SK-N-SH (cell line): ENCODE results near the gene GPRIN3. TPM values are rescaled to one million over a fixed set of nuclear protein-coding genes. Genes with fewer than 3 reads are reported as not detected.

Source experiments
- CTCF ChIA-PET: fragments of 300-600, 350-600 bp; formaldehyde crosslinking; extraction: SDS; loops from one replicate; lab custom pipeline; 2021; lab: Yijun Ruan, JAX
- POLR2A ChIA-PET: fragments of 350-600 bp; sonication (Branson Sonifier 250); formaldehyde crosslinking; extraction: SDS; loops from one replicate; lab custom pipeline; 2020; ENCODE audit warnings: antibody characterized with exemption, inconsistent platforms; lab: Yijun Ruan, JAX
- DNase-seq: peaks from one replicate; pipeline ENCODE4 v3.0.0; 2012
- H2AFZ ChIP-seq: fragments of 200-600 bp; sonication (generic); 2 replicates; pipeline ENCODE4 v1.8.1; 2016; ENCODE audit warnings: antibody characterized with exemption, mild to moderate bottlenecking, low read depth
- H3F3A ChIP-seq: fragments of 200-600 bp; sonication (generic); replicated peaks from 2 replicates; pipeline ENCODE3; 2016; ENCODE audit warnings: antibody characterized with exemption, mild to moderate bottlenecking; ENCODE audit not compliant: insufficient read depth
- H3K27ac ChIP-seq, 2 experiments: fragments of 200-500 bp in 1 of 2; fragments of 200-600 bp in 1 of 2; sonication (Bioruptor generic) in 1 of 2; sonication (generic), shearing (Covaris generic) in 1 of 2; 2 replicates each; pipeline versions ENCODE4 v1.5.1 to v1.6.1; 2014 to 2016; ENCODE audit warnings: low read depth in 2 of 2, inconsistent platforms in 1 of 2, low read length in 1 of 2, mild to moderate bottlenecking in 1 of 2, mixed read lengths in 1 of 2
- H3K27me3 ChIP-seq: fragments of 200-600 bp; sonication (generic), shearing (Covaris generic); 2 replicates; pipeline ENCODE4 v1.6.1; 2016; ENCODE audit warnings: mixed run types; ENCODE audit not compliant: insufficient read depth
- H3K36me3 ChIP-seq, 2 experiments: fragments of 200-500 bp in 1 of 2; fragments of 200-600 bp in 1 of 2; sonication (Bioruptor generic) in 1 of 2; sonication (generic) in 1 of 2; replicated peaks in 1 of 2; 2 replicates each; pipeline versions ENCODE3 to v1.5.1; 2014 to 2016; ENCODE audit warnings: low read length in 1 of 2, mild to moderate bottlenecking in 1 of 2; ENCODE audit not compliant: insufficient read depth in 2 of 2, control insufficient read depth in 1 of 2
- H3K4me1 ChIP-seq, 2 experiments: fragments of 200-500 bp in 1 of 2; fragments of 200-600 bp in 1 of 2; sonication (Bioruptor generic) in 1 of 2; sonication (generic), shearing (Covaris generic) in 1 of 2; 2 replicates each; pipeline versions ENCODE4 v1.5.1 to v1.6.1; 2014 to 2016; ENCODE audit warnings: low read depth in 1 of 2, low read length in 1 of 2, mixed run types in 1 of 2; ENCODE audit not compliant: insufficient read depth in 2 of 2, control insufficient read depth in 1 of 2
- H3K4me2 ChIP-seq: fragments of 200-600 bp; sonication (generic), shearing (Covaris generic); 2 replicates; pipeline ENCODE4 v1.6.1; 2017; ENCODE audit warnings: mixed run types
- H3K4me3 ChIP-seq, 2 experiments: fragments of 200-500 bp in 1 of 2; fragments of 200-600 bp in 1 of 2; sonication (Bioruptor generic) in 1 of 2; sonication (generic), shearing (Covaris generic) in 1 of 2; 2 replicates each; pipeline versions ENCODE4 v1.5.1 to v1.8.1; 2014 to 2016; ENCODE audit warnings: low read depth in 2 of 2, inconsistent platforms in 1 of 2, low read length in 1 of 2, mild to moderate bottlenecking in 1 of 2, mixed read lengths in 1 of 2, moderate library complexity in 1 of 2
- H3K79me2 ChIP-seq: fragments of 200-600 bp; sonication (generic); 2 replicates; pipeline ENCODE4 v1.8.1; 2017; ENCODE audit warnings: mild to moderate bottlenecking; ENCODE audit not compliant: insufficient read depth
- H3K9ac ChIP-seq: fragments of 200-600 bp; sonication (generic); 2 replicates; pipeline ENCODE4 v1.6.1; 2017; ENCODE audit warnings: mixed run types
- H3K9me2 ChIP-seq: fragments of 200-600 bp; sonication (generic); 2 replicates; pipeline ENCODE4 v1.6.1; 2017; ENCODE audit warnings: mixed run types
- H3K9me3 ChIP-seq: fragments of 200-600 bp; sonication (generic); 2 replicates; pipeline ENCODE4 v1.6.1; 2017; ENCODE audit warnings: mixed run types, mild to moderate bottlenecking, moderate library complexity
- H4K20me1 ChIP-seq: fragments of 200-600 bp; sonication (generic); 2 replicates; pipeline ENCODE4 v1.6.1; 2017; ENCODE audit warnings: mild to moderate bottlenecking, mixed run types; ENCODE audit not compliant: insufficient read depth
- EP300 ChIP-seq, 2 experiments: IDR thresholded peaks; 2 replicates each; pipeline versions ENCODE4 v1.4.0 to v1.6.1; 2012; ENCODE audit warnings: borderline replicate concordance in 1 of 2, low read depth in 1 of 2, low read length in 1 of 2
- EZH2phosphoT487 ChIP-seq: fragments of 200-600 bp; sonication (generic); IDR thresholded peaks from 2 replicates; pipeline ENCODE4 v1.6.1; 2017; ENCODE audit warnings: low read depth, mixed run types, mild to moderate bottlenecking, antibody characterized with exemption, moderate library complexity, borderline replicate concordance
- FOXM1 ChIP-seq: IDR thresholded peaks from 2 replicates; pipeline ENCODE4 v1.4.0; 2012; ENCODE audit warnings: low read depth, mild to moderate bottlenecking
- IRF3 ChIP-seq: fragments of 150-350 bp; IDR thresholded peaks from 2 replicates; pipeline ENCODE4 v1.6.1; 2016; ENCODE audit warnings: mild to moderate bottlenecking, low read depth, low read length
- MAX ChIP-seq: IDR thresholded peaks from 2 replicates; pipeline ENCODE4 v1.4.0; 2012; ENCODE audit warnings: low read depth
- MXI1 ChIP-seq: IDR thresholded peaks from 2 replicates; pipeline ENCODE4 v1.6.1; 2012; ENCODE audit warnings: mild to moderate bottlenecking, low read depth, low read length, improper control_type of control experiment
- RAD21 ChIP-seq: IDR thresholded peaks from 2 replicates; pipeline ENCODE4 v1.6.1; 2012; ENCODE audit warnings: mild to moderate bottlenecking, low read length
- RCOR1 ChIP-seq: fragments of 150-350 bp; IDR thresholded peaks from 2 replicates; pipeline ENCODE4 v1.6.1; 2017; ENCODE audit warnings: antibody characterized with exemption, low read length
- RFX5 ChIP-seq: IDR thresholded peaks from 2 replicates; pipeline ENCODE4 v1.6.1; 2012; ENCODE audit warnings: mild to moderate bottlenecking, improper control_type of control experiment, low read length
- RXRA ChIP-seq: IDR thresholded peaks from 2 replicates; pipeline ENCODE4 v1.4.0; 2012; ENCODE audit warnings: low read depth, mild to moderate bottlenecking, borderline replicate concordance
- SMC3 ChIP-seq: IDR thresholded peaks from 2 replicates; pipeline ENCODE4 v1.6.1; 2012; ENCODE audit warnings: low read depth, low read length, improper control_type of control experiment
- USF1 ChIP-seq: IDR thresholded peaks from 2 replicates; pipeline ENCODE4 v1.4.0; 2012; ENCODE audit warnings: low read depth, borderline replicate concordance
- USF2 ChIP-seq: fragments of 150-350 bp; IDR thresholded peaks from 2 replicates; pipeline ENCODE4 v1.6.1; 2017; ENCODE audit warnings: antibody characterized with exemption, low read length, low read depth, borderline replicate concordance
- WGBS: methylation state at CpG from one replicate; pipeline ENCODE4 v1.1.6; 2017; ENCODE audit warnings: low lambda C conversion rate; 5-methylcytosine and 5-hydroxymethylcytosine counted together
- polyA plus RNA-seq, 3 experiments: library from polyadenylated mRNA; depleted of rRNA; stranded (reverse); fragments of >200 nt; gene quantifications; 2 replicates each; pipeline ENCODE4 v1.2.3, GENCODE V29; 2012

Gene GPRIN3
- polyA plus RNA-seq, 1 of the 3 experiments (the other 2 are of a cell fraction), result not detected

- ChIA-PET CTCF (interaction anchor here (0.8 to 1.2 kb wide), 2 partner anchors 11 to 15 kb away, joined by 3 to 4 read pairs; no protein-coding TSS in a partner anchor), POLR2A (no interaction called here)
- no peaks in the 10 kb centered on the region for H3K36me3 ChIP-seq
- H3K4me2 ChIP-seq, result no peak overlapping the region
- no peaks in the 10 kb centered on the region for H3K27me3 ChIP-seq
- H3F3A ChIP-seq, result no peaks in the 10 kb centered on the region
- no peaks in the 10 kb centered on the region for H3K4me1 ChIP-seq
- no peaks in the 10 kb centered on the region for H3K9me3 ChIP-seq
- DNase-seq, result no peak
- H3K9me2 ChIP-seq, result no peaks in the 10 kb centered on the region
- no peak for TF ChIP-seq SMC3
- no peak for TF ChIP-seq USF2
- no peak for TF ChIP-seq EZH2phosphoT487
- no peak for TF ChIP-seq RAD21
- no peak for TF ChIP-seq RXRA
- no peak for TF ChIP-seq EP300 (IDR thresholded peaks at IDR 0.05; ENCODE audit: borderline replicate concordance in 1 of 2, low read depth in 1 of 2, low read length in 1 of 2)
- TF ChIP-seq FOXM1, result no peak
- no peak for TF ChIP-seq MXI1
- no peak for TF ChIP-seq RCOR1
- no peak for TF ChIP-seq USF1
- no peak for TF ChIP-seq RFX5
- TF ChIP-seq, all 33 proteins: peak for 0
- Histone ChIP-seq H3K27ac (no peak overlapping the region), H3K4me3 (no peak overlapping the region), H3K9ac (no peak overlapping the region), H4K20me1 (no peaks in the 10 kb centered on the region), H3K79me2 (no peaks in the 10 kb centered on the region), H2AFZ (no peak overlapping the region)
Observed at GRCh38 chr4:89322671-89323070, 15.1 kb upstream of the GPRIN3 start.

- ChIA-PET CTCF (no interaction called here), POLR2A (no interaction called here)
- Histone ChIP-seq H4K20me1 (no peaks in the 10 kb centered on the region), H3K27me3 (no peaks in the 10 kb centered on the region), H2AFZ (no peak overlapping the region), H3K4me2 (no peak overlapping the region), H3K4me3 (no peak overlapping the region), H3K4me1 (no peaks in the 10 kb centered on the region), H3K79me2 (no peaks in the 10 kb centered on the region), H3K9me2 (no peaks in the 10 kb centered on the region), H3K36me3 (no peaks in the 10 kb centered on the region), H3F3A (no peaks in the 10 kb centered on the region), H3K9me3 (no peaks in the 10 kb centered on the region), H3K9ac (no peak overlapping the region), H3K27ac (no peak overlapping the region)
- 66% methylated on average over 2 of the region's 2 CpGs for WGBS
- no peak for DNase-seq
- TF ChIP-seq SMC3 (no peak), IRF3 (no peak), FOXM1 (no peak), RXRA (no peak), MAX (no peak)
Observed at GRCh38 chr4:89319756-89320155, 12.2 kb upstream of the GPRIN3 start.
